Measurements from ENCODE around the gene SELENOH. TPM values are rescaled to one million over a fixed set of nuclear protein-coding genes. Genes with fewer than 3 reads are reported as not detected.

The SELENOH gene
- total and polyA plus RNA-seq, 2 of the 8 experiments (the other 6 are each of a cell fraction or from before 2014, with no cell fraction given): 243 to 264 TPM

- Histone ChIP-seq H3K23me2 (ENCODE audit: low read depth, low read length) (no peaks in the 10 kb centered on the region), H4K5ac (ENCODE audit: insufficient read length, low read depth, low read length) (peak overlapping the region; percentile 28), H3K4me1 (replicated peaks in 1 of 4; ENCODE audit: control insufficient read depth in 3 of 4, insufficient read depth in 4 of 4, low read length in 3 of 4) (peaks cover 23 to 44% (median 38%) of the 10 kb centered on the region in 4 experiments), H3K14ac (ENCODE audit: insufficient read length) (no peak overlapping the region), H4K8ac (ENCODE audit: extremely low read depth, insufficient read depth, low read length) (peak overlapping the region; percentile 47; the same call in 1 of the 2 replicates), H2AK5ac (ENCODE audit: low read depth, low read length) (peak overlapping the region; percentile 53), H3K56ac (replicated peaks; ENCODE audit: insufficient read length, low read depth, low read length) (peak overlapping the region; percentile 7), H2BK15ac (ENCODE audit: low read length) (no peak overlapping the region), H3K4me2 (ENCODE audit: insufficient read depth in 1 of 2, low read depth in 2 of 2, low read length in 2 of 2) (peak overlapping the region; percentile 55 to 63), H3K23ac (ENCODE audit: insufficient read length) (no peak overlapping the region), H3K27me3 (replicated peaks in 1 of 4; ENCODE audit: control insufficient read depth in 3 of 4, extremely low read depth in 1 of 4, insufficient read depth in 3 of 4, low read length in 3 of 4) (no peaks in the 10 kb centered on the region), H3K9me3 (ENCODE audit: insufficient read depth in 2 of 2, low read depth in 1 of 2, low read length in 1 of 2) (no peaks in the 10 kb centered on the region), H2BK20ac (ENCODE audit: low read length) (no peak overlapping the region; the same call in none of the 2 replicates), H4K91ac (replicated peaks; ENCODE audit: insufficient read length, low read length) (peak overlapping the region; percentile 9), H3K79me1 (ENCODE audit: low read depth, low read length) (peaks cover 6% of the 10 kb centered on the region), H3K9ac (replicated peaks in 1 of 4; ENCODE audit: extremely low read depth in 1 of 4, low read depth in 3 of 4, low read length in 3 of 4) (peak overlapping the region in 3 of 4 experiments; percentile 56 to 64 (median 59); a peak in 6 of 7 replicates), H3K4me3 (ENCODE audit: extremely low read depth in 1 of 4, insufficient read depth in 2 of 4, low read depth in 3 of 4, low read length in 4 of 4) (peak overlapping the region in 3 of 4 experiments; percentile 5 to 39 (median 16); a peak in 4 of 8 replicates), H4K20me1 (replicated peaks in 1 of 2; ENCODE audit: control insufficient read depth in 1 of 2, insufficient read depth in 2 of 2, low read length in 2 of 2) (peaks cover 3 to 15% of the 10 kb centered on the region in 2 experiments), H2BK5ac (ENCODE audit: low read depth, low read length) (peak overlapping the region; percentile 86), H2AFZ (ENCODE audit: low read length) (no peak overlapping the region), H3K18ac (ENCODE audit: extremely low read depth, low read length) (peak overlapping the region; percentile 73), H3K27ac (ENCODE audit: low read depth, low read length) (peak overlapping the region; percentile 89), H2BK12ac (ENCODE audit: low read depth, low read length) (peak overlapping the region; percentile 98), H3K4ac (replicated peaks; ENCODE audit: insufficient read length, low read depth, low read length) (no peak overlapping the region), H3K36me3 (ENCODE audit: control insufficient read depth in 2 of 4, insufficient read depth in 4 of 4, low read length in 3 of 4) (no peaks in the 10 kb centered on the region), H3K79me2 (ENCODE audit: control insufficient read depth in 1 of 2, insufficient read depth in 2 of 2, low read length in 2 of 2) (peaks cover 31 to 94% of the 10 kb centered on the region in 2 experiments), H2BK120ac (replicated peaks; ENCODE audit: low read depth, low read length) (no peak overlapping the region)
- WGBS, 2 experiments (ENCODE audit: extremely low coverage in 1 of 2, insufficient coverage in 1 of 2, insufficient read length in 1 of 2, insufficient replicate concordance in 2 of 2, low coverage in 1 of 2, low lambda C conversion rate in 2 of 2, missing lambda C conversion rate in 1 of 2): 25% methylated on average over 6 of the region's 6 CpGs; no CpG with 5 or more reads in 1 of the 2 experiments
- CTCF ChIA-PET (ENCODE audit: partially characterized antibody): interaction anchor here (0.6 to 9.6 kb wide), 11 partner anchors 8 to 1372 kb away, joined by 3 to 86 read pairs (median 4); partner anchors contain the start of genes BTBD18 and CTNND1
- DNase-seq (ENCODE audit: low read depth in 1 of 2, low spot score in 2 of 2) (peak; percentile 71 to 79), FAIRE-seq (peak; percentile 85)
- POLR2A ChIA-PET (ENCODE audit: partially characterized antibody): interaction anchor here (0.5 to 14.4 kb wide), 22 partner anchors 8 to 1149 kb away, joined by 3 to 329 read pairs (median 4); partner anchors contain the start of genes BTBD18, CTNND1, MED19 and SELENOH
- TF ChIP-seq TEAD4 (IDR thresholded peaks at IDR 0.05; ENCODE audit: low read depth, low read length): peak; percentile 97
- peak; percentile 83 to 91 for TF ChIP-seq POLR2A (IDR thresholded peaks at IDR 0.05; ENCODE audit: control extremely low read depth in 1 of 2, low read depth in 2 of 2, low read length in 2 of 2)
- TF ChIP-seq MAX (IDR thresholded peaks at IDR 0.05): no peak
- TF ChIP-seq RNF2 (IDR thresholded peaks at IDR 0.05; ENCODE audit: borderline replicate concordance, low read depth, low read length, missing control alignments, poor library complexity, severe bottlenecking): no peak
- no peak for TF ChIP-seq JUN (IDR thresholded peaks at IDR 0.05; ENCODE audit: low read depth, low read length)
- peak; percentile 90 for TF ChIP-seq TAF1 (IDR thresholded peaks at IDR 0.05; ENCODE audit: low read depth, low read length)
- no peak for TF ChIP-seq CTBP2 (IDR thresholded peaks at IDR 0.05; ENCODE audit: borderline replicate concordance, insufficient read depth, insufficient read length, low read length)
- no peak for TF ChIP-seq CREB1 (IDR thresholded peaks at IDR 0.05)
- TF ChIP-seq TCF12 (IDR thresholded peaks at IDR 0.05; ENCODE audit: low read depth, low read length): 0 out of 2 replicates have a peak, but pooled peaks have one; percentile 23
- peak; percentile 90 for TF ChIP-seq TBP (IDR thresholded peaks at IDR 0.05; ENCODE audit: low read depth, low read length)
- TF ChIP-seq EP300 (IDR thresholded peaks at IDR 0.05; ENCODE audit: borderline replicate concordance in 1 of 2, low read depth in 2 of 2, low read length in 2 of 2): 0 out of 3 replicates have a peak, but pooled peaks of 1 of the 2 experiments have one; percentile 19
These were observed 37.2 kb downstream of the SELENOH start for GRCh38 chr11:57778318-57779037.
